Smooth muscle cell (in vitro differentiated cells): Measurements from ENCODE around the gene RRBP1. TPM values are rescaled to one million over a fixed set of nuclear protein-coding genes. Genes with fewer than 3 reads are reported as not detected.

Experiments
- DNase-seq: peaks from one replicate; lab custom pipeline; 2025; ENCODE audit not compliant: unreplicated experiment; lab: John Stamatoyannopoulos, UW
- H2AFZ ChIP-seq: fragments of 200-600 bp; sonication (generic); 2 replicates; pipeline ENCODE4 v1.6.0; 2016; ENCODE audit warnings: antibody characterized with exemption, low read depth, mild to moderate bottlenecking
- H3F3A ChIP-seq: fragments of 200-600 bp; sonication (generic); 2 replicates; pipeline ENCODE4 v1.6.0; 2017; ENCODE audit warnings: antibody characterized with exemption, low read depth
- H3K27ac ChIP-seq: fragments of 200-600 bp; sonication (generic); 2 replicates; pipeline ENCODE4 v1.5.1; 2016; ENCODE audit warnings: low read depth, mild to moderate bottlenecking
- H3K27me3 ChIP-seq: fragments of 200-600 bp; sonication (generic); 2 replicates; pipeline ENCODE4 v1.6.1; 2016; ENCODE audit warnings: low read depth, mild to moderate bottlenecking
- H3K36me3 ChIP-seq: fragments of 200-600 bp; sonication (generic); 2 replicates; pipeline ENCODE4 v1.5.1; 2016; ENCODE audit warnings: low read depth
- H3K4me1 ChIP-seq: fragments of 200-600 bp; sonication (generic); 2 replicates; pipeline ENCODE4 v1.5.1; 2016; ENCODE audit warnings: low read depth
- H3K4me2 ChIP-seq: fragments of 200-600 bp; sonication (generic); 2 replicates; pipeline ENCODE4 v1.6.0; 2016; ENCODE audit warnings: mild to moderate bottlenecking
- H3K4me3 ChIP-seq: fragments of 200-600 bp; sonication (generic); 2 replicates; pipeline ENCODE4 v1.5.1; 2016; ENCODE audit warnings: mild to moderate bottlenecking
- H3K79me2 ChIP-seq: fragments of 200-600 bp; sonication (generic); 2 replicates; pipeline ENCODE4 v1.6.0; 2016; ENCODE audit warnings: low read depth, mild to moderate bottlenecking
- H3K9ac ChIP-seq: fragments of 200-600 bp; sonication (generic); 2 replicates; pipeline ENCODE4 v1.6.0; 2016; ENCODE audit warnings: low read depth
- H3K9me3 ChIP-seq: fragments of 200-600 bp; sonication (generic); replicated peaks from 2 replicates; pipeline ENCODE4 v1.5.1; 2016; ENCODE audit warnings: low read depth
- H4K20me1 ChIP-seq: fragments of 200-600 bp; sonication (generic); 2 replicates; pipeline ENCODE4 v1.6.0; 2016; ENCODE audit warnings: low read depth
- WGBS: methylation state at CpG from one replicate; pipeline ENCODE4 v1.1.7; 2016; ENCODE audit warnings: low lambda C conversion rate; 5-methylcytosine and 5-hydroxymethylcytosine counted together
- polyA plus RNA-seq: library from polyadenylated mRNA; unstranded; fragments of >200 nt; fragmentation: Nextera tagmentation; extraction: Ambion mirVana; gene quantifications from 2 replicates; pipeline ENCODE4 v1.2.1, GENCODE V29; 2016
- total RNA-seq: library from RNA; depleted of rRNA; stranded (reverse); fragments of >200 nt; gene quantifications from 2 replicates; pipeline ENCODE4 v1.2.3, GENCODE V29; 2014
- TF ChIP-seq, protein P1 (sequence below): fragments of 200-600 bp; sonication (generic); IDR thresholded peaks from 2 replicates; pipeline ENCODE4 v1.5.1; 2017; ENCODE audit warnings: borderline replicate concordance, mild to moderate bottlenecking, antibody characterized with exemption; ENCODE audit not compliant: insufficient read depth, poor library complexity, severe bottlenecking

RRBP1 gene
- total and polyA plus RNA-seq, 2 experiments from 2014 or later = 142 to 226 TPM

DNA sequence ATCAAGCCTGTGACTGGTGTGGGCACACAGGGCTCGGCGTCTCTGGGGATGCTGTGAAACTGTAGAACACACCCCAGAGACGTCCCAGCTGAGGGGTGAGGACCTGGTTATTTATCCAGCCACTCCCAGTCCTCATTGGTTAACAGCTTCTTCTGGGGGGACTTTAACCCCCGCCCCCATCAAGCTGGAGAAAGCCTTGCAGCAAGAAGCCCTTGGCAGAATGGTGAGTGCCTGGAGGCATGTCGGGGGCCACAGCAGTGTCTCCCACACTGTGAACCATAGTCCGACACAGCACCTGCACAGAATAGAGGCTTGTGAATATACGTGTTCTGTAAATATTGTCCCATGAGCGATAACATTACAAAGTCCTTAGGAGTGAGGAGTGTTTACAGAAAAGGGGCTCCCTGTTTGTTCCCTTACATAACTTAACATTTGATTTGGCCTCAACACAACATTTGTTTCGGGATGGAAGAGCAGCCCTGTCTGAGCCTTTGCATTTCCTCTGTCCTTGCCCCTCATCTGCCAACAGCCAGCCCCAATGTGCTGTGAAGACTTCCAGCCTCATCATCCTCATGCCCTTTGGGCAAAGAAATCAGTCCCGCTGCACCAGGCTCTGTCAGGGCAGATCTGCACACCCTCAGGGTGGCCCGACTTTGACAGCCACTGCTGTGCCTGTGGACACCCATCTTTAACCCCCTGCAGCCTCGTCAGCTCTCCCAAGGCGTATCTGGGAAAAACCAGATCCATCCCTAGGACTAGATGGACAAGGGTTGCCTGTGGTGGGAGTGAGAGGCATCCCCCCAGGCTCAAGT, 2.2 kb upstream of the RRBP1 start:
- no peak overlapping the region for H3K4me3 ChIP-seq

DNA sequence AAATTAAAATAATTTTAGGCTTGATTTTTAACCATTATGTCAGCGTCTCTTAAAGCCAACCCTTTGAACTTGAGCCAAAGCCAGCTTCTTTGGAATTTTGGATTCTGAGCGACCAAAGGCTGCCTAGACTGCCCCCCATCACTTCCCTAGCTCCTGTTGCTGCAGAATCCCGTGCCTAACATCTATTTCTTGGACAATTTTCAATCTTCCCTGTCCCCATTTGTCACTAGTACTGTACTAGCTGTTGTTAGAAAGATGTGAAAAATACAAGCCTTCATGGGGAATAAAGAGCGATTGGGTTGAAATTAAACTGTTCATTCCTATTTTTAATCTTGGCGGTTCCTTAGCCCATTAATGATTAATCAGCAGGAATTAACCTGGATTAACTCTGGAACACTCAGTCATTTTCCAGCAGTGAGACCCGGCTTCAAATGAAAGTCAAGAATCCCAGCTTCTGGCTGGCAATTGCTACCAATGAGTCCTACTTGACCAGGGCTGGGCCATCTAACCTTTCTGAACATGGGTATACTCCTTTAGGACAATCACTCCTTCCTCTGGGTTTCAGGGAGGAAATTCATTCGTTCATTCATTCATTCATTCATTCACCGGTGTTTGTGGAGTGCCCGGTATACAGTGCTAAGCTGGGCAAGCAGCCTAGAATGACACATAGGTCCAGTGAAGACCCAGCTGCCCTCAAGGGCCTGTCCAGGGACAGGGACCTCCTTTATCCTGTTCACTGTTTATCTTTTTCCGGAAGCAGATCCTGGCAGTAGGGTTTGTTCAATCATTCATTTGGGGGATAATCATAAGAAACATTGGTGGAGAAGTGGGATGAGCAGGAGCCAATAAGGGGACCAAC, 1.4 kb upstream of the RRBP1 start:
- 85% methylated on average over 10 of the region's 10 CpGs for WGBS
- Histone ChIP-seq H3K9me3 (no peaks in the 10 kb centered on the region), H3F3A (peaks cover 9% of the 10 kb centered on the region), H3K4me1 (peaks cover 13% of the 10 kb centered on the region), H3K79me2 (peaks cover 28% of the 10 kb centered on the region), H3K9ac (no peak overlapping the region), H2AFZ (no peak overlapping the region), H3K27ac (no peak overlapping the region), H3K27me3 (no peaks in the 10 kb centered on the region), H3K4me2 (peak overlapping the region; percentile 81), H3K36me3 (peaks cover 4% of the 10 kb centered on the region), H3K4me3 (no peak overlapping the region), H4K20me1 (peaks cover 26% of the 10 kb centered on the region)
- TF ChIP-seq, protein P1, sequence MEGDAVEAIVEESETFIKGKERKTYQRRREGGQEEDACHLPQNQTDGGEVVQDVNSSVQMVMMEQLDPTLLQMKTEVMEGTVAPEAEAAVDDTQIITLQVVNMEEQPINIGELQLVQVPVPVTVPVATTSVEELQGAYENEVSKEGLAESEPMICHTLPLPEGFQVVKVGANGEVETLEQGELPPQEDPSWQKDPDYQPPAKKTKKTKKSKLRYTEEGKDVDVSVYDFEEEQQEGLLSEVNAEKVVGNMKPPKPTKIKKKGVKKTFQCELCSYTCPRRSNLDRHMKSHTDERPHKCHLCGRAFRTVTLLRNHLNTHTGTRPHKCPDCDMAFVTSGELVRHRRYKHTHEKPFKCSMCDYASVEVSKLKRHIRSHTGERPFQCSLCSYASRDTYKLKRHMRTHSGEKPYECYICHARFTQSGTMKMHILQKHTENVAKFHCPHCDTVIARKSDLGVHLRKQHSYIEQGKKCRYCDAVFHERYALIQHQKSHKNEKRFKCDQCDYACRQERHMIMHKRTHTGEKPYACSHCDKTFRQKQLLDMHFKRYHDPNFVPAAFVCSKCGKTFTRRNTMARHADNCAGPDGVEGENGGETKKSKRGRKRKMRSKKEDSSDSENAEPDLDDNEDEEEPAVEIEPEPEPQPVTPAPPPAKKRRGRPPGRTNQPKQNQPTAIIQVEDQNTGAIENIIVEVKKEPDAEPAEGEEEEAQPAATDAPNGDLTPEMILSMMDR = no peak
- DNase-seq = no peak

More for the DNA sequence above, 2.2 kb upstream of the RRBP1 start:
- 85% methylated on average over 13 of the region's 13 CpGs for WGBS
- H2AFZ ChIP-seq = no peak overlapping the region
- TF ChIP-seq, protein P1 = no peak
- H3K9ac ChIP-seq = no peak overlapping the region
- H3K27me3 ChIP-seq = no peaks in the 10 kb centered on the region
- peaks cover 20% of the 10 kb centered on the region for H3K79me2 ChIP-seq
- H4K20me1 ChIP-seq = peaks cover 18% of the 10 kb centered on the region
- H3K4me1 ChIP-seq = peaks cover 13% of the 10 kb centered on the region
- peaks cover 4% of the 10 kb centered on the region for H3K36me3 ChIP-seq
- no peak for DNase-seq
- peaks cover 7% of the 10 kb centered on the region for H3F3A ChIP-seq
- H3K27ac ChIP-seq = no peak overlapping the region
- no peaks in the 10 kb centered on the region for H3K9me3 ChIP-seq
- no peak overlapping the region for H3K4me2 ChIP-seq

- TF ChIP-seq, protein P1 = no peak
- DNase-seq = no peak
- Histone ChIP-seq H3K4me1 (peaks cover 13% of the 10 kb centered on the region), H3K4me2 (peak overlapping the region; percentile 81), H2AFZ (peak overlapping the region; percentile 89), H3K27me3 (no peaks in the 10 kb centered on the region), H3K27ac (peak overlapping the region; percentile 37), H3K4me3 (peak overlapping the region; percentile 61), H3K79me2 (peaks cover 34% of the 10 kb centered on the region), H3K9me3 (no peaks in the 10 kb centered on the region), H3K36me3 (peaks cover 4% of the 10 kb centered on the region), H3K9ac (peak overlapping the region; percentile 47), H3F3A (peaks cover 13% of the 10 kb centered on the region), H4K20me1 (peaks cover 33% of the 10 kb centered on the region)
- 23% methylated on average over 10 of the region's 10 CpGs for WGBS
These were observed 802 bp upstream of the RRBP1 start for GRCh38 chr20:17682889-17683198.
